ENCODE measurements around the gene DLGAP1. TPM values are rescaled to one million over a fixed set of nuclear protein-coding genes. Genes with fewer than 3 reads are reported as not detected.

The DLGAP1 gene
- total RNA-seq, 1 experiment from 2014 or later = 0.07 TPM

DNA sequence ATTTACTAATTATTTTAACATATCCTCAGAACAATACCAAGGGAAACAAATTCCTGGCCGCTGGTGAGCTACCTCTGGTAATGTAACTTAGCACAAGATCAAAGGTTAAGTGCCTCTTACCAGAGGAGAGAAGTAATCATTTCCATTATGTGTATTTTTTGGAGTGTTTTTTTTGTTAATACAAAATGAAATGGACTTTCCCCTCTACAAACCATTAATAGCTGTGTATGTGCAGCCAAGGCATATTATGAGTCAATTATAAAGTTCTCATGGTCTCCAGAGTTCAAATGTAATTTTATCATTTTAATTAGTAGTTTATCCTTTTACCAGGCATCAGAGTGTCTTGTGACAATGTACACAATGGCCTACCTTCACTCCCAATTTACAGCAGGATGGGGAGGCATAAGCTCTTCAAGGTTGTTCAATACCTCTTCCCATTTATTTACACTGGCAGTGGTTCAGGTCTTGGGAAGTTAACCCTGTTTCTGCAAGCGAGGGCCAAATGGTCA, 762.9 kb downstream of the DLGAP1 start:
- ChIA-PET POLR2A (interaction anchor here (0.5 to 0.8 kb wide), 2 partner anchors 15 to 194 kb away, joined by 5 read pairs; no protein-coding TSS in a partner anchor), CTCF (interaction anchor here (0.8 to 1.1 kb wide), 4 partner anchors 11 to 80 kb away, joined by 3 to 6 read pairs (median 3); no protein-coding TSS in a partner anchor)
- Mint-ChIP-seq H3K4me1 (ENCODE audit: low read depth, unreplicated experiment) (peaks cover 6% of the 10 kb centered on the region), H3K9me3 (ENCODE audit: unreplicated experiment) (peaks cover 6% of the 10 kb centered on the region), H3K4me3 (ENCODE audit: unreplicated experiment) (no peak overlapping the region), H3K27me3 (ENCODE audit: insufficient read depth, unreplicated experiment) (no peaks in the 10 kb centered on the region), H3K36me3 (ENCODE audit: insufficient read depth, unreplicated experiment) (no peaks in the 10 kb centered on the region), H3K27ac (ENCODE audit: unreplicated experiment) (no peak overlapping the region)
- intact Hi-C loops (cut with micrococcal nuclease; ENCODE audit: unreplicated experiment) = no loop called here
- DNase-seq = no peak
- Histone ChIP-seq H3K9me3 (no peaks in the 10 kb centered on the region), H3K4me3 (ENCODE audit: low read depth, low read length) (no peak overlapping the region), H3K36me3 (ENCODE audit: control insufficient read depth, insufficient read depth, low read length) (no peaks in the 10 kb centered on the region), H3K4me1 (peaks cover 22% of the 10 kb centered on the region), H3K27me3 (replicated peaks; ENCODE audit: control insufficient read depth, insufficient read depth, low read length) (no peaks in the 10 kb centered on the region)
- BruUV-seq (replicated peaks) = no TSS peak
- TF ChIP-seq, protein P1, sequence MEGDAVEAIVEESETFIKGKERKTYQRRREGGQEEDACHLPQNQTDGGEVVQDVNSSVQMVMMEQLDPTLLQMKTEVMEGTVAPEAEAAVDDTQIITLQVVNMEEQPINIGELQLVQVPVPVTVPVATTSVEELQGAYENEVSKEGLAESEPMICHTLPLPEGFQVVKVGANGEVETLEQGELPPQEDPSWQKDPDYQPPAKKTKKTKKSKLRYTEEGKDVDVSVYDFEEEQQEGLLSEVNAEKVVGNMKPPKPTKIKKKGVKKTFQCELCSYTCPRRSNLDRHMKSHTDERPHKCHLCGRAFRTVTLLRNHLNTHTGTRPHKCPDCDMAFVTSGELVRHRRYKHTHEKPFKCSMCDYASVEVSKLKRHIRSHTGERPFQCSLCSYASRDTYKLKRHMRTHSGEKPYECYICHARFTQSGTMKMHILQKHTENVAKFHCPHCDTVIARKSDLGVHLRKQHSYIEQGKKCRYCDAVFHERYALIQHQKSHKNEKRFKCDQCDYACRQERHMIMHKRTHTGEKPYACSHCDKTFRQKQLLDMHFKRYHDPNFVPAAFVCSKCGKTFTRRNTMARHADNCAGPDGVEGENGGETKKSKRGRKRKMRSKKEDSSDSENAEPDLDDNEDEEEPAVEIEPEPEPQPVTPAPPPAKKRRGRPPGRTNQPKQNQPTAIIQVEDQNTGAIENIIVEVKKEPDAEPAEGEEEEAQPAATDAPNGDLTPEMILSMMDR (IDR thresholded peaks at IDR 0.05; ENCODE audit: insufficient read depth in 1 of 2, low read depth in 1 of 2, low read length in 1 of 2, severe bottlenecking in 1 of 2, unreplicated experiment in 1 of 2) = no peak

DNA sequence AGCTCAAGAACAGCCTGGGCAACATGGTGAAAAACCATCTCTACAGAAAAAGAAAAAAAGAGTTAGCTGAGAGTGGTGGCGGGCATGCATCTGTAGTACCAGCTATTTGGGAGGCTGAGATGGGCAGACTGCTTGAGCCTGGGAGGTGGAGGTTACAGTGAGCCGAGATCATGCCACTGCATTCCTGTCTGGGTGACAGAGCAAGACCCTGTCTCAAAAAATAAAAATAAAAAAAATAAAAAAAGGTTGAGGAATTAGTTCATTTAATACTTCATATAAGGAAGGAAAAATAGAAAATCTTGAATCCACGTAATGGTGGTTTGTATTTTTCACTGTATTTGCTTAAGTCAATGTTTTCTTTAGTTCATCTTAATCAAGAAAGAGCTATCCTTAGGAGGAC, 763.4 kb downstream of the DLGAP1 start:
- H3K36me3 ChIP-seq (ENCODE audit: control insufficient read depth, insufficient read depth, low read length) = no peaks in the 10 kb centered on the region
- intact Hi-C loops (cut with micrococcal nuclease; ENCODE audit: unreplicated experiment) = no loop called here
- peaks cover 4% of the 10 kb centered on the region; the same call in 1 of the 2 replicates for H3K9me3 ChIP-seq
- ChIA-PET POLR2A (no interaction called here), CTCF (interaction anchor here (0.7 to 1.1 kb wide), 4 partner anchors 11 to 26 kb away, joined by 3 to 6 read pairs (median 4); no protein-coding TSS in a partner anchor)
- H3K27me3 Mint-ChIP-seq (ENCODE audit: insufficient read depth, unreplicated experiment) = no peaks in the 10 kb centered on the region
- BruUV-seq (replicated peaks) = no TSS peak
- H3K36me3 Mint-ChIP-seq (ENCODE audit: insufficient read depth, unreplicated experiment) = no peaks in the 10 kb centered on the region
- no peak overlapping the region for H3K4me3 ChIP-seq (ENCODE audit: low read depth, low read length)
- no peaks in the 10 kb centered on the region for H3K27me3 ChIP-seq (replicated peaks; ENCODE audit: control insufficient read depth, insufficient read depth, low read length)
- peaks cover under 1% of the 10 kb centered on the region for H3K9me3 Mint-ChIP-seq (ENCODE audit: unreplicated experiment)
- H3K4me1 ChIP-seq = peaks cover 22% of the 10 kb centered on the region
- H3K27ac Mint-ChIP-seq (ENCODE audit: unreplicated experiment) = no peak overlapping the region
- no peak overlapping the region for H3K4me3 Mint-ChIP-seq (ENCODE audit: unreplicated experiment)
- TF ChIP-seq, protein P1 (IDR thresholded peaks at IDR 0.05; ENCODE audit: insufficient read depth in 1 of 2, low read depth in 1 of 2, low read length in 1 of 2, severe bottlenecking in 1 of 2, unreplicated experiment in 1 of 2) = no peak
- H3K4me1 Mint-ChIP-seq (ENCODE audit: low read depth, unreplicated experiment) = peaks cover 6% of the 10 kb centered on the region
- no peak for DNase-seq

DNA sequence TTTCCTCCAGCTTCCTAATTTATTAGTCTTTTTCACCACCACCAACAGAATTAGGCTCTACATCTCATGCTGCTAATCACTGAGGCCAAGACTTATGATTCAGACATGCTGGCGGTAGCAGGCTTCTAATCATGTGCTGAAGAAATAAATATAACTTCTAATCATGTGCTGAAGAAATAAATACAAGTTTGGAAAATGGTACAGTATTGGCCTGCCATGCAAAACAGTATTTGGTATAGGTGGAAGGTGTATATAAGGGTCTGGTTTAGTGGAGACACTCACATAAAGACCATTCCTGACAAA, 764.4 kb downstream of the DLGAP1 start:
- H3K9me3 ChIP-seq = peaks cover 5% of the 10 kb centered on the region; the same call in 1 of the 2 replicates
- H3K27me3 ChIP-seq (replicated peaks; ENCODE audit: control insufficient read depth, insufficient read depth, low read length) = no peaks in the 10 kb centered on the region
- peaks cover 6% of the 10 kb centered on the region for H3K4me1 Mint-ChIP-seq (ENCODE audit: low read depth, unreplicated experiment)
- H3K4me3 Mint-ChIP-seq (ENCODE audit: unreplicated experiment) = no peak overlapping the region
- intact Hi-C loops (cut with micrococcal nuclease; ENCODE audit: unreplicated experiment) = no loop called here
- no peaks in the 10 kb centered on the region for H3K36me3 Mint-ChIP-seq (ENCODE audit: insufficient read depth, unreplicated experiment)
- BruUV-seq (replicated peaks) = no TSS peak
- DNase-seq = no peak
- no peak overlapping the region for H3K27ac Mint-ChIP-seq (ENCODE audit: unreplicated experiment)
- TF ChIP-seq, protein P1 (IDR thresholded peaks at IDR 0.05; ENCODE audit: insufficient read depth in 1 of 2, low read depth in 1 of 2, low read length in 1 of 2, severe bottlenecking in 1 of 2, unreplicated experiment in 1 of 2) = no peak
- H3K4me3 ChIP-seq (ENCODE audit: low read depth, low read length) = no peak overlapping the region
- ChIA-PET CTCF (no interaction called here), POLR2A (no interaction called here)
- H3K9me3 Mint-ChIP-seq (ENCODE audit: unreplicated experiment) = no peaks in the 10 kb centered on the region
- H3K4me1 ChIP-seq = peaks cover 22% of the 10 kb centered on the region
- no peaks in the 10 kb centered on the region for H3K36me3 ChIP-seq (ENCODE audit: control insufficient read depth, insufficient read depth, low read length)
- no peaks in the 10 kb centered on the region for H3K27me3 Mint-ChIP-seq (ENCODE audit: insufficient read depth, unreplicated experiment)

Data from Caco-2 (cell line).